Measurements from ENCODE around the gene POGZ. TPM values are rescaled to one million over a fixed set of nuclear protein-coding genes. Genes with fewer than 3 reads are reported as not detected.

The POGZ gene
- total RNA-seq, 4 donors from 2014 or later, result 16.1 to 45.6 (median 30.4) TPM

DNA sequence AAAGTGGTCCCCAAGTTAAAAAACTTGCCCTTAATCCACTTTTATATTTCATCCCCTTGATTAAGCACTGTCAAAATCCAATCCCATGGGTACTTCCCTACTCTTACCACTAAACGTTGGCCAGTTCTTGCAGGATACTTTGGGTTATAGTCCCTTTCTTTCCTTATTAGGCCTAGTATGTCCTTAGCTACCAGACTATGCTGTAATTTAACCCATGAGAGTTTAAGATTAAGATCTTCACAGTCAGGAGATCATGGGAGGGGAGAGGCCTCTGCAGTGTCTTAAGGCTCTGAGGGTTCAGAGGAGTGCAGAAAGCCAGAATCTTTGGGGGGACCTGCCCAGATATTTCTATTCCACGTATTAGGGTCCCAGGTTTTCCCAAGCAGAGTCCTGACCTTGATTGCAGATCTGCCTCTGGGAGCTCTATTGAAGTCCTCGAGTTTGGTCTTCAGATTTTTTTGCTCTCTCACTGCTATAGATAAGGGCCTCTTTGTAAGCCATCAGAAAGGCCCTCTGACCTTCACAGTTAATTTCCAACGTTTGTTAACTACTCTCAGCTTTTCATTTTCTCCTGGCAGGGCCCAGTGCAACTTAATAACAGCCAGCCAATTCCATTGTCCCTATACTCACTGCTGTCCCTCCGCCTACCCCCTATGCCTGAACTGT lies 42.9 kb upstream of the POGZ start:
- H3K27ac ChIP-seq, result no peak overlapping the region
- 66 to 68% methylated on average over 5 of the region's 5 CpGs for WGBS, 2 donors
- no peak overlapping the region for H3K4me3 ChIP-seq
- no peaks in the 10 kb centered on the region for H3K36me3 ChIP-seq
- no peaks in the 10 kb centered on the region for H3K4me1 ChIP-seq
- H3K9me3 ChIP-seq, result no peaks in the 10 kb centered on the region
- H3K27me3 ChIP-seq, result no peaks in the 10 kb centered on the region
- intact Hi-C loops (cut with DNase I), result no loop called here
- TF ChIP-seq, protein P1, sequence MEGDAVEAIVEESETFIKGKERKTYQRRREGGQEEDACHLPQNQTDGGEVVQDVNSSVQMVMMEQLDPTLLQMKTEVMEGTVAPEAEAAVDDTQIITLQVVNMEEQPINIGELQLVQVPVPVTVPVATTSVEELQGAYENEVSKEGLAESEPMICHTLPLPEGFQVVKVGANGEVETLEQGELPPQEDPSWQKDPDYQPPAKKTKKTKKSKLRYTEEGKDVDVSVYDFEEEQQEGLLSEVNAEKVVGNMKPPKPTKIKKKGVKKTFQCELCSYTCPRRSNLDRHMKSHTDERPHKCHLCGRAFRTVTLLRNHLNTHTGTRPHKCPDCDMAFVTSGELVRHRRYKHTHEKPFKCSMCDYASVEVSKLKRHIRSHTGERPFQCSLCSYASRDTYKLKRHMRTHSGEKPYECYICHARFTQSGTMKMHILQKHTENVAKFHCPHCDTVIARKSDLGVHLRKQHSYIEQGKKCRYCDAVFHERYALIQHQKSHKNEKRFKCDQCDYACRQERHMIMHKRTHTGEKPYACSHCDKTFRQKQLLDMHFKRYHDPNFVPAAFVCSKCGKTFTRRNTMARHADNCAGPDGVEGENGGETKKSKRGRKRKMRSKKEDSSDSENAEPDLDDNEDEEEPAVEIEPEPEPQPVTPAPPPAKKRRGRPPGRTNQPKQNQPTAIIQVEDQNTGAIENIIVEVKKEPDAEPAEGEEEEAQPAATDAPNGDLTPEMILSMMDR (IDR thresholded peaks at IDR 0.05), result no peak
- no peak for TF ChIP-seq POLR2A (IDR thresholded peaks at IDR 0.05)
- no peak for DNase-seq

DNA sequence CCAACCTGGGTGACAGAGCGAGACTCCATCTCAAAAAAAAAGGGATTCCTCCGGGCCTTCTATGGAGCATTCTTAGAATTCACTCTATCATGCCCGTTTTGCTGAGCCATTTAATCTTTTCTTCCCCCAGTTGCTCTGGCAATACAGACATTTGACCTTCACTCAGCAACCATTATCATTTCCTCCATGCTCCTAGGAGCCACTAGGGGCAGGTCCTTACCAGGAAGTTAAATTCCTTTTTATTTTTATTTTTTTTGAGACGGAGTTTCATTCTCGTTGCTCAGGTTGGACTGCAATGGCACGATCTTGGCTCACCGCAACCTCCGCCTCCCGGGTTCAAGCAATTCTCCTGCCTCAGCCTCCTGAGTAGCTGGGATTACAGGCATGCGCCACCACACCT lies 42.2 kb upstream of the POGZ start:
- Histone ChIP-seq H3K4me3 (no peak overlapping the region), H3K27me3 (no peaks in the 10 kb centered on the region), H3K27ac (no peak overlapping the region), H3K4me1 (no peaks in the 10 kb centered on the region), H3K36me3 (no peaks in the 10 kb centered on the region), H3K9me3 (no peaks in the 10 kb centered on the region)
- intact Hi-C loops (cut with DNase I), result no loop called here
- WGBS, 2 donors, result 67 to 81% methylated on average over 10 of the region's 10 CpGs
- TF ChIP-seq, protein P1 (IDR thresholded peaks at IDR 0.05), result peak in 2 of 6 experiments; percentile 30 to 33
- TF ChIP-seq POLR2A (IDR thresholded peaks at IDR 0.05), result no peak
- DNase-seq, result no peak

DNA sequence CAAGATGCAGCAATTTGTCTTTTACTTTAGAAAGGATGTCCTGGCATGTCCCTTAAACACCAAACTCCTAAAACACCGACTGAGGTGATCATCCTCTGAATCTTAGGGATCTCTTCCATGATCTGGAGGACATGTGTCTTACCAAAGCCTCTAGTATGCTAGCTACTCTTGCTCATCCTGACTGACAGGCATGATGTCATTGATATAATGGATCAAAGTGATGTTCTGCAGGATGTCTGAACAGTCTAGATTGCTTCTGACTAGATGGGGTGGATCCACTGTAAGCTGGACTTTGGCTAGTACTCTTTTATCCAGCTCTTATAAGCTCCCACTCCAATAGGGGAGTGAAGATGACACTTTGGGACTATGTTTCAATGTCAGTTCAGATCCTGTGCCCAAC lies 40.6 kb upstream of the POGZ start:
- DNase-seq, result no peak
- Histone ChIP-seq H3K27ac (no peak overlapping the region), H3K4me3 (no peak overlapping the region), H3K4me1 (peaks cover 0 to 6% (median 0%) of the 10 kb centered on the region in 3 donors), H3K9me3 (no peaks in the 10 kb centered on the region), H3K36me3 (no peaks in the 10 kb centered on the region), H3K27me3 (no peaks in the 10 kb centered on the region)
- 56 to 86% methylated on average over 1 of the region's 1 CpG for WGBS, 2 donors
- intact Hi-C loops (cut with DNase I), result no loop called here
- no peak for TF ChIP-seq POLR2A (IDR thresholded peaks at IDR 0.05)
- TF ChIP-seq, protein P1 (IDR thresholded peaks at IDR 0.05), result no peak

DNA sequence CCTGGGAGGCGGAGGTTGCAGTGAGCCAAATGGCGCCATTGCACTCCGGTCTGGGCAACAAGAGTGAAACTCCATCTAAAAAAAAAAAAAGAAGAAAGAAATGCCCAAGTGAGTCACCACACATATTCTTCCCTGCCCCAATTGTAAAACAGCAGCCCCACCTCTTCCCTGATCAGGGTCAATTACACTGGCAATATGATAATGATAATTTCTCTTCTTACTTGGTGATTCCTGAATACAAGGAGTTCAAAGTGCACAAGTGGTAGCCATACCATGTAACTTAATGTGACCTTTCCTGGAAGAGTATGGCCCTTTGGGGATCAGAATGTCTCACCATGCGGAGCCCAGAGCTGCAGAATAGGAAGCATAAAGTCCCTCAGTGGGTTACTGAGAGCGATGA lies 40.1 kb upstream of the POGZ start:
- Histone ChIP-seq H3K4me3 (no peak overlapping the region), H3K9me3 (no peaks in the 10 kb centered on the region), H3K27me3 (no peaks in the 10 kb centered on the region), H3K4me1 (peaks cover 0 to 11% (median 0%) of the 10 kb centered on the region in 3 donors), H3K36me3 (no peaks in the 10 kb centered on the region), H3K27ac (no peak overlapping the region)
- intact Hi-C loops (cut with DNase I), result no loop called here
- DNase-seq, result no peak
- 88 to 93% methylated on average over 5 of the region's 5 CpGs for WGBS, 2 donors
- TF ChIP-seq POLR2A (IDR thresholded peaks at IDR 0.05), result no peak
- TF ChIP-seq, protein P1 (IDR thresholded peaks at IDR 0.05), result no peak

DNA sequence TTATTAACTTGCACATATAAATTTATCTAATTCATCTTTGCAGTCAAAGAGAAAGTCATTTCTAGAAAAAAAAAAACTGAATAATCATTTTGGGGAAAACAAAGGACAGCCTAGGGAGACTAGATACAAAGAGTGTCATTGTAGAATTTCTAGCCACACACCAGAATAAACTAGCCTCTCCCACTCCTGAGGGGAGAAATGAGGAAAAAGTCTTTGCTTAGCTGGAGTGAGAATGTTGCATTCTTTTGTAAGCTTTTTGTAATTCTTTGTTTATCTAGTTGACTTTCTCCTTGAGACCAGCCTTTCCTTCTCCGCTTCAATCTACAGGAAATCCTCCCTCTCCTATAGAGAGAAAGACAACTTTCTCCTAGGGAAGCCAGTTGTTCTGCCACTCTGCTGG lies 36.0 kb upstream of the POGZ start:
- Histone ChIP-seq H3K27ac (no peak overlapping the region), H3K4me3 (no peak overlapping the region), H3K27me3 (no peaks in the 10 kb centered on the region), H3K4me1 (peaks cover 0 to 12% (median 0%) of the 10 kb centered on the region in 3 donors), H3K36me3 (no peaks in the 10 kb centered on the region), H3K9me3 (no peaks in the 10 kb centered on the region)
- intact Hi-C loops (cut with DNase I), result no loop called here
- WGBS, 2 donors, result 46 to 62% methylated on average over 1 of the region's 1 CpG
- no peak for DNase-seq
- TF ChIP-seq, protein P1 (IDR thresholded peaks at IDR 0.05), result no peak
- TF ChIP-seq POLR2A (IDR thresholded peaks at IDR 0.05), result no peak

Data from esophagus squamous epithelium (tissue), 5 donors.